GM23338 (cell line): ENCODE results near the gene PHYHIPL. TPM values are rescaled to one million over a fixed set of nuclear protein-coding genes. Genes with fewer than 3 reads are reported as not detected.

ENCODE experiments used
- ATAC-seq: fragments of 200-7000 bp; cut with Tn5 transposase; 3 replicates; pipeline ENCODE4 v1.9.1; 2020
- DNase-seq: peaks from one replicate; pipeline ENCODE4 v3.0.0-alpha.2; 2015; ENCODE audit warnings: low spot score
- H2AFZ ChIP-seq: fragments of 200-600 bp; sonication (generic); 2 replicates; pipeline ENCODE4 v1.8.0; 2016; ENCODE audit warnings: antibody characterized with exemption, mild to moderate bottlenecking, moderate library complexity
- H3F3A ChIP-seq: fragments of 200-600 bp; sonication (generic); replicated peaks from 2 replicates; pipeline ENCODE4 v1.8.0; 2017; ENCODE audit warnings: antibody characterized with exemption, mixed run types, low read depth
- H3K27ac ChIP-seq: fragments of 200-600 bp; sonication (generic); 2 replicates; pipeline ENCODE4 v1.6.1; 2016; ENCODE audit warnings: low read depth
- H3K27me3 ChIP-seq: fragments of 200-600 bp; sonication (generic); 2 replicates; pipeline ENCODE4 v1.8.0; 2016; ENCODE audit warnings: mild to moderate bottlenecking, mixed run types, moderate library complexity; ENCODE audit not compliant: insufficient read depth
- H3K36me3 ChIP-seq: fragments of 200-600 bp; sonication (generic); 2 replicates; pipeline ENCODE4 v1.8.0; 2016; ENCODE audit warnings: mild to moderate bottlenecking; ENCODE audit not compliant: insufficient read depth
- H3K4me1 ChIP-seq: fragments of 200-600 bp; sonication (generic); 2 replicates; pipeline ENCODE4 v1.8.0; 2016; ENCODE audit warnings: mild to moderate bottlenecking, moderate library complexity; ENCODE audit not compliant: insufficient read depth
- H3K4me2 ChIP-seq: fragments of 200-600 bp; sonication (generic); 2 replicates; pipeline ENCODE4 v1.7.1; 2017; ENCODE audit warnings: mixed run types
- H3K4me3 ChIP-seq: fragments of 200-600 bp; sonication (generic); 2 replicates; pipeline ENCODE4 v1.6.1; 2016; ENCODE audit warnings: mixed run types
- H3K79me2 ChIP-seq: fragments of 200-600 bp; sonication (generic); replicated peaks from 2 replicates; pipeline ENCODE4 v1.8.0; 2017; ENCODE audit warnings: mild to moderate bottlenecking; ENCODE audit not compliant: insufficient read depth
- H3K9me2 ChIP-seq: fragments of 200-600 bp; sonication (generic); 2 replicates; pipeline ENCODE4 v1.8.0; 2017; ENCODE audit not compliant: insufficient read depth
- H4K20me1 ChIP-seq: fragments of 200-600 bp; sonication (generic); replicated peaks from 2 replicates; pipeline ENCODE4 v1.8.0; 2017; ENCODE audit warnings: mild to moderate bottlenecking; ENCODE audit not compliant: insufficient read depth
- H3K27ac Mint-ChIP-seq: 2 replicates; pipeline ENCODE4 v1.8.0; 2020; ENCODE audit warnings: inconsistent platforms, mild to moderate bottlenecking, moderate library complexity, mixed read lengths
- H3K27me3 Mint-ChIP-seq: 3 replicates; pipeline ENCODE4 v1.8.0; 2022; ENCODE audit warnings: low read depth, mild to moderate bottlenecking, moderate library complexity, mixed read lengths, inconsistent platforms; ENCODE audit not compliant: insufficient read depth, poor library complexity
- H3K36me3 Mint-ChIP-seq: 3 replicates; pipeline ENCODE4 v1.8.0; 2021; ENCODE audit warnings: low read depth, mild to moderate bottlenecking, inconsistent platforms, moderate library complexity, mixed read lengths
- H3K4me1 Mint-ChIP-seq: 3 replicates; pipeline ENCODE4 v1.8.0; 2020; ENCODE audit warnings: mild to moderate bottlenecking, inconsistent platforms, mixed read lengths
- H3K4me3 Mint-ChIP-seq: 3 replicates; pipeline ENCODE4 v1.8.0; 2021; ENCODE audit warnings: moderate library complexity, mild to moderate bottlenecking, inconsistent platforms, mixed read lengths
- H3K9me3 Mint-ChIP-seq: 3 replicates; pipeline ENCODE4 v1.8.0; 2020; ENCODE audit warnings: moderate library complexity, mild to moderate bottlenecking, inconsistent platforms, mixed read lengths
- CREB1 ChIP-seq: fragments of 250-450 bp; sonication (Bioruptor Pico); IDR thresholded peaks from 2 replicates; pipeline ENCODE4 v1.5.0; 2020; ENCODE audit warnings: low read depth, mild to moderate bottlenecking, moderate library complexity
- EZH2phosphoT487 ChIP-seq: fragments of 200-600 bp; sonication (generic); IDR thresholded peaks from one replicate; pipeline ENCODE4 v1.8.1; 2018; ENCODE audit warnings: antibody characterized with exemption; ENCODE audit not compliant: unreplicated experiment
- NANOG ChIP-seq: IDR thresholded peaks from 2 replicates; pipeline ENCODE4 v1.6.1; 2016; ENCODE audit warnings: antibody characterized with exemption, borderline replicate concordance
- POLR2AphosphoS5 ChIP-seq: IDR thresholded peaks from 2 replicates; pipeline ENCODE4 v1.6.1; 2016; ENCODE audit warnings: antibody characterized with exemption, low read depth
- ZNF114 ChIP-seq: fragments of 250-450 bp; sonication (Bioruptor Pico); IDR thresholded peaks from 2 replicates; pipeline ENCODE4 v1.5.0; 2020; ENCODE audit warnings: mild to moderate bottlenecking, moderate library complexity
- ZNF331 ChIP-seq: fragments of 250-450 bp; sonication (Bioruptor Pico); IDR thresholded peaks from 2 replicates; pipeline ENCODE4 v1.5.0; 2020; ENCODE audit warnings: low read depth, mild to moderate bottlenecking, moderate library complexity
- polyA plus RNA-seq: library from polyadenylated mRNA; unstranded; fragments of >200 nt; fragmentation: Nextera tagmentation; extraction: Ambion mirVana; gene quantifications from 2 replicates; pipeline ENCODE4 v1.2.1, GENCODE V29; 2016
- total RNA-seq: library from RNA; depleted of rRNA; stranded (reverse); fragments of >200 nt; shearing (Covaris generic); gene quantifications from 2 replicates; pipeline ENCODE4 v1.2.3, GENCODE V29; 2014
- TF ChIP-seq, protein P1 (sequence below): IDR thresholded peaks from 2 replicates; pipeline ENCODE4 v1.6.1; 2016; ENCODE audit warnings: antibody characterized with exemption
- TF ChIP-seq, protein P2 (sequence below), 2 experiments: fragments of 200-600 bp in 1 of 2; sonication (generic) in 1 of 2; conservative IDR thresholded peaks; 2 replicates each; pipeline versions ENCODE4 v1.5.1 to v1.6.1; 2016 to 2017; ENCODE audit warnings: antibody characterized with exemption in 2 of 2, low read depth in 2 of 2, mild to moderate bottlenecking in 2 of 2, moderate library complexity in 1 of 2
- TF ChIP-seq, protein P3 (sequence below): fragments of 250-450 bp; sonication (Bioruptor Pico); IDR thresholded peaks from 2 replicates; pipeline ENCODE4 v1.5.0; 2020; ENCODE audit warnings: mild to moderate bottlenecking, moderate library complexity

PHYHIPL gene
- total and polyA plus RNA-seq, 2 experiments from 2014 or later = 0.24 to 0.27 TPM

DNA sequence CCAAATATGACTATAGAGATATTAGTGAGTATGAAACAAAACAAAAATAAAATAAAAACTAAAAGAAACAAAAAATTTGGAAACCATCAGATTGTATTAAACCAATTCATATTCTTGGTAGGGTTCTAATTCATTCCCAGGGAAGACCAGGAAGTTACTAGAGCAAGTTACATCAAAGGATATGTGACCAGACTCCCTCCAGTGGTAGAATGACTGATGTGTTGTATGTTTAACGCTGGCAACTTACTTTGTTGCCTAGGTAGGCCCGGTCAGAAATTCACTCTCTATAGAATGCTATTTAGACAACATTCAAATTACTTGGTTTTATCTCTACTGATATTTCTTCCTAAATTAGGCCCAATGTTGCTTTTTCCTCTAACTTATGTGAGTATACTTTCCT, 5.2 kb downstream of the PHYHIPL start:
- Histone ChIP-seq H3K4me2 (no peak overlapping the region), H2AFZ (no peak overlapping the region), H3K4me3 (no peak overlapping the region), H3K27ac (no peak overlapping the region), H3K27me3 (peaks cover 21% of the 10 kb centered on the region), H3K79me2 (no peaks in the 10 kb centered on the region), H3K4me1 (no peaks in the 10 kb centered on the region), H3F3A (no peaks in the 10 kb centered on the region), H4K20me1 (0 out of 2 replicates have a peak, but pooled peaks cover 2% of the 10 kb centered on the region), H3K36me3 (no peaks in the 10 kb centered on the region), H3K9me2 (no peaks in the 10 kb centered on the region)
- TF ChIP-seq NANOG (no peak), ZNF331 (no peak)
- TF ChIP-seq, protein P1, sequence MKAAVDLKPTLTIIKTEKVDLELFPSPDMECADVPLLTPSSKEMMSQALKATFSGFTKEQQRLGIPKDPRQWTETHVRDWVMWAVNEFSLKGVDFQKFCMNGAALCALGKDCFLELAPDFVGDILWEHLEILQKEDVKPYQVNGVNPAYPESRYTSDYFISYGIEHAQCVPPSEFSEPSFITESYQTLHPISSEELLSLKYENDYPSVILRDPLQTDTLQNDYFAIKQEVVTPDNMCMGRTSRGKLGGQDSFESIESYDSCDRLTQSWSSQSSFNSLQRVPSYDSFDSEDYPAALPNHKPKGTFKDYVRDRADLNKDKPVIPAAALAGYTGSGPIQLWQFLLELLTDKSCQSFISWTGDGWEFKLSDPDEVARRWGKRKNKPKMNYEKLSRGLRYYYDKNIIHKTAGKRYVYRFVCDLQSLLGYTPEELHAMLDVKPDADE = no peak
- TF ChIP-seq, protein P2, sequence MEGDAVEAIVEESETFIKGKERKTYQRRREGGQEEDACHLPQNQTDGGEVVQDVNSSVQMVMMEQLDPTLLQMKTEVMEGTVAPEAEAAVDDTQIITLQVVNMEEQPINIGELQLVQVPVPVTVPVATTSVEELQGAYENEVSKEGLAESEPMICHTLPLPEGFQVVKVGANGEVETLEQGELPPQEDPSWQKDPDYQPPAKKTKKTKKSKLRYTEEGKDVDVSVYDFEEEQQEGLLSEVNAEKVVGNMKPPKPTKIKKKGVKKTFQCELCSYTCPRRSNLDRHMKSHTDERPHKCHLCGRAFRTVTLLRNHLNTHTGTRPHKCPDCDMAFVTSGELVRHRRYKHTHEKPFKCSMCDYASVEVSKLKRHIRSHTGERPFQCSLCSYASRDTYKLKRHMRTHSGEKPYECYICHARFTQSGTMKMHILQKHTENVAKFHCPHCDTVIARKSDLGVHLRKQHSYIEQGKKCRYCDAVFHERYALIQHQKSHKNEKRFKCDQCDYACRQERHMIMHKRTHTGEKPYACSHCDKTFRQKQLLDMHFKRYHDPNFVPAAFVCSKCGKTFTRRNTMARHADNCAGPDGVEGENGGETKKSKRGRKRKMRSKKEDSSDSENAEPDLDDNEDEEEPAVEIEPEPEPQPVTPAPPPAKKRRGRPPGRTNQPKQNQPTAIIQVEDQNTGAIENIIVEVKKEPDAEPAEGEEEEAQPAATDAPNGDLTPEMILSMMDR (conservative IDR thresholded peaks at IDR 0.05; ENCODE audit: low read depth in 2 of 2) = peak; percentile 67 to 68
- Mint-ChIP-seq H3K27me3 (peaks cover 12% of the 10 kb centered on the region), H3K9me3 (peaks cover 6% of the 10 kb centered on the region; the same call in 1 of the 3 replicates), H3K4me1 (no peaks in the 10 kb centered on the region), H3K36me3 (no peaks in the 10 kb centered on the region), H3K27ac (no peak overlapping the region), H3K4me3 (no peak overlapping the region)
- DNase-seq (peak; percentile 78), ATAC-seq (peak; percentile 51)

DNA sequence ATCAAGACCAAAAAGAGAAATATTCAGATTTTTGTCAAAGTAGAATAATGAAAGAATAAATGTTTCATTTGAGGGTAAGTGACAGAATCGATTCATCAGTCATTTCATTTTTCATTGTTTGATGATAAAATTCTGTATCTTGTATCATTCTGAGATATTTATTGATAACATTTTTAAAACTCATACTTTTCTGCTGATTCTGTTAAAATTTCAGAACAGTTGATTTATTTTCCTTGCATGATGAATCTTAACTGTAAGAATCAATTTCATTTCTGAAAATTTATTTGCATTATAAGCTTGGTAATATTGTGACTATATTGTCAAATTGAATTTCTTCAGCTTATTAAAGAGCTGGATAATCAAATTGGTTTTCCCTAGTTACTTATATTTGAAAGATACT, 13.9 kb downstream of the PHYHIPL start:
- Histone ChIP-seq H4K20me1 (no peaks in the 10 kb centered on the region), H3F3A (no peaks in the 10 kb centered on the region), H3K27me3 (no peaks in the 10 kb centered on the region), H3K79me2 (no peaks in the 10 kb centered on the region), H3K4me1 (no peaks in the 10 kb centered on the region), H3K36me3 (no peaks in the 10 kb centered on the region), H3K9me2 (no peaks in the 10 kb centered on the region), H3K27ac (no peak overlapping the region), H2AFZ (no peak overlapping the region), H3K4me3 (no peak overlapping the region), H3K4me2 (no peak overlapping the region)
- DNase-seq = no peak
- no peak overlapping the region for H3K27ac Mint-ChIP-seq
- ATAC-seq = no peak
- no peak overlapping the region for H3K4me3 Mint-ChIP-seq
- H3K9me3 Mint-ChIP-seq = peaks cover 6% of the 10 kb centered on the region; the same call in 1 of the 3 replicates
- H3K36me3 Mint-ChIP-seq = no peaks in the 10 kb centered on the region
- no peaks in the 10 kb centered on the region for H3K27me3 Mint-ChIP-seq
- H3K4me1 Mint-ChIP-seq = no peaks in the 10 kb centered on the region
- TF ChIP-seq EZH2phosphoT487 (no peak), NANOG (no peak), ZNF114 (CRISPR knock-in tag) (no peak), CREB1 (CRISPR knock-in tag) (no peak), POLR2AphosphoS5 (no peak), ZNF331 (no peak)
- TF ChIP-seq, protein P3, sequence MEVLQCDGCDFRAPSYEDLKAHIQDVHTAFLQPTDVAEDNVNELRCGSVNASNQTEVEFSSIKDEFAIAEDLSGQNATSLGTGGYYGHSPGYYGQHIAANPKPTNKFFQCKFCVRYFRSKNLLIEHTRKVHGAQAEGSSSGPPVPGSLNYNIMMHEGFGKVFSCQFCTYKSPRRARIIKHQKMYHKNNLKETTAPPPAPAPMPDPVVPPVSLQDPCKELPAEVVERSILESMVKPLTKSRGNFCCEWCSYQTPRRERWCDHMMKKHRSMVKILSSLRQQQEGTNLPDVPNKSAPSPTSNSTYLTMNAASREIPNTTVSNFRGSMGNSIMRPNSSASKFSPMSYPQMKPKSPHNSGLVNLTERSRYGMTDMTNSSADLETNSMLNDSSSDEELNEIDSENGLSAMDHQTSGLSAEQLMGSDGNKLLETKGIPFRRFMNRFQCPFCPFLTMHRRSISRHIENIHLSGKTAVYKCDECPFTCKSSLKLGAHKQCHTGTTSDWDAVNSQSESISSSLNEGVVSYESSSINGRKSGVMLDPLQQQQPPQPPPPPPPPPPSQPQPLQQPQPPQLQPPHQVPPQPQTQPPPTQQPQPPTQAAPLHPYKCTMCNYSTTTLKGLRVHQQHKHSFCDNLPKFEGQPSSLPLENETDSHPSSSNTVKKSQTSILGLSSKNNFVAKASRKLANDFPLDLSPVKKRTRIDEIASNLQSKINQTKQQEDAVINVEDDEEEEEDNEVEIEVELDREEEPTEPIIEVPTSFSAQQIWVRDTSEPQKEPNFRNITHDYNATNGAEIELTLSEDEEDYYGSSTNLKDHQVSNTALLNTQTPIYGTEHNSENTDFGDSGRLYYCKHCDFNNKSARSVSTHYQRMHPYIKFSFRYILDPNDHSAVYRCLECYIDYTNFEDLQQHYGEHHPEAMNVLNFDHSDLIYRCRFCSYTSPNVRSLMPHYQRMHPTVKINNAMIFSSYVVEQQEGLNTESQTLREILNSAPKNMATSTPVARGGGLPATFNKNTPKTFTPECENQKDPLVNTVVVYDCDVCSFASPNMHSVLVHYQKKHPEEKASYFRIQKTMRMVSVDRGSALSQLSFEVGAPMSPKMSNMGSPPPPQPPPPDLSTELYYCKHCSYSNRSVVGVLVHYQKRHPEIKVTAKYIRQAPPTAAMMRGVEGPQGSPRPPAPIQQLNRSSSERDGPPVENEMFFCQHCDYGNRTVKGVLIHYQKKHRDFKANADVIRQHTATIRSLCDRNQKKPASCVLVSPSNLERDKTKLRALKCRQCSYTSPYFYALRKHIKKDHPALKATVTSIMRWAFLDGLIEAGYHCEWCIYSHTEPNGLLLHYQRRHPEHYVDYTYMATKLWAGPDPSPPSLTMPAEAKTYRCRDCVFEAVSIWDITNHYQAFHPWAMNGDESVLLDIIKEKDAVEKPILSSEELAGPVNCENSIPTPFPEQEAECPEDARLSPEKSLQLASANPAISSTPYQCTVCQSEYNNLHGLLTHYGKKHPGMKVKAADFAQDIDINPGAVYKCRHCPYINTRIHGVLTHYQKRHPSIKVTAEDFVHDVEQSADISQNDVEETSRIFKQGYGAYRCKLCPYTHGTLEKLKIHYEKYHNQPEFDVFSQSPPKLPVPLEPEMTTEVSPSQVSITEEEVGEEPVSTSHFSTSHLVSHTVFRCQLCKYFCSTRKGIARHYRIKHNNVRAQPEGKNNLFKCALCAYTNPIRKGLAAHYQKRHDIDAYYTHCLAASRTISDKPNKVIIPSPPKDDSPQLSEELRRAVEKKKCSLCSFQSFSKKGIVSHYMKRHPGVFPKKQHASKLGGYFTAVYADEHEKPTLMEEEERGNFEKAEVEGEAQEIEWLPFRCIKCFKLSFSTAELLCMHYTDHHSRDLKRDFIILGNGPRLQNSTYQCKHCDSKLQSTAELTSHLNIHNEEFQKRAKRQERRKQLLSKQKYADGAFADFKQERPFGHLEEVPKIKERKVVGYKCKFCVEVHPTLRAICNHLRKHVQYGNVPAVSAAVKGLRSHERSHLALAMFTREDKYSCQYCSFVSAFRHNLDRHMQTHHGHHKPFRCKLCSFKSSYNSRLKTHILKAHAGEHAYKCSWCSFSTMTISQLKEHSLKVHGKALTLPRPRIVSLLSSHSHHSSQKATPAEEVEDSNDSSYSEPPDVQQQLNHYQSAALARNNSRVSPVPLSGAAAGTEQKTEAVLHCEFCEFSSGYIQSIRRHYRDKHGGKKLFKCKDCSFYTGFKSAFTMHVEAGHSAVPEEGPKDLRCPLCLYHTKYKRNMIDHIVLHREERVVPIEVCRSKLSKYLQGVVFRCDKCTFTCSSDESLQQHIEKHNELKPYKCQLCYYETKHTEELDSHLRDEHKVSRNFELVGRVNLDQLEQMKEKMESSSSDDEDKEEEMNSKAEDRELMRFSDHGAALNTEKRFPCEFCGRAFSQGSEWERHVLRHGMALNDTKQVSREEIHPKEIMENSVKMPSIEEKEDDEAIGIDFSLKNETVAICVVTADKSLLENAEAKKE = no peak
- TF ChIP-seq, protein P1 = no peak
